Keratinocyte (primary cell): ENCODE results near the gene GNAL. TPM values are rescaled to one million over a fixed set of nuclear protein-coding genes. Genes with fewer than 3 reads are reported as not detected.

ENCODE experiments used
- DNase-seq: peaks from one replicate; pipeline ENCODE4 v3.0.0-alpha.2; 2011; ENCODE audit warnings: low read depth, missing footprints, low spot score
- FAIRE-seq: peaks from 2 replicates; lab custom pipeline; 2011; peaks lifted over from hg19 to GRCh38; lab: Jason Lieb, UNC
- H2AFZ ChIP-seq: 2 replicates; pipeline ENCODE4 v1.6.0; 2012; ENCODE audit warnings: low read length, control low read depth, inconsistent platforms; ENCODE audit not compliant: control insufficient read depth
- H3K27ac ChIP-seq: 2 replicates; pipeline ENCODE4 v1.5.1; 2011; ENCODE audit warnings: low read length; ENCODE audit not compliant: control insufficient read depth, insufficient read depth
- H3K27me3 ChIP-seq: 3 replicates; pipeline ENCODE4 v1.6.0; 2011; ENCODE audit warnings: low read length; ENCODE audit not compliant: control insufficient read depth, insufficient read depth; ENCODE audit errors: extremely low read depth
- H3K36me3 ChIP-seq, 2 experiments: 2 replicates in 1 of 2; 3 replicates in 1 of 2; pipeline ENCODE4 v1.5.1; 2011; ENCODE audit warnings: low read length in 2 of 2, mild to moderate bottlenecking in 1 of 2; ENCODE audit not compliant: control insufficient read depth in 2 of 2, insufficient read depth in 2 of 2; ENCODE audit errors: extremely low read depth in 1 of 2
- H3K4me1 ChIP-seq: 3 replicates; pipeline ENCODE4 v1.5.1; 2011; ENCODE audit warnings: low read length; ENCODE audit not compliant: control insufficient read depth, insufficient read depth; ENCODE audit errors: extremely low read depth
- H3K4me2 ChIP-seq: 3 replicates; pipeline ENCODE4 v1.6.0; 2011; ENCODE audit warnings: low read depth, low read length; ENCODE audit not compliant: control insufficient read depth, insufficient read depth; ENCODE audit errors: extremely low read depth
- H3K4me3 ChIP-seq, 3 experiments: fragments of 200-600 bp in 1 of 3; sonication (generic) in 1 of 3; 2 replicates in 2 of 3; 3 replicates in 1 of 3; pipeline ENCODE4 v1.5.1; 2011 to 2016; ENCODE audit warnings: low read length in 3 of 3, mild to moderate bottlenecking in 3 of 3, control low read depth in 2 of 3, inconsistent platforms in 1 of 3, low read depth in 1 of 3, mixed read lengths in 1 of 3, mixed run types in 1 of 3, moderate library complexity in 1 of 3; ENCODE audit not compliant: control insufficient read depth in 2 of 3, insufficient read depth in 2 of 3; ENCODE audit errors: extremely low read depth in 1 of 3
- H3K79me2 ChIP-seq: 2 replicates; pipeline ENCODE4 v1.6.0; 2012; ENCODE audit warnings: low read length; ENCODE audit not compliant: control insufficient read depth, insufficient read depth
- H3K9ac ChIP-seq: 3 replicates; pipeline ENCODE4 v1.6.0; 2011; ENCODE audit warnings: low read length; ENCODE audit not compliant: control insufficient read depth, insufficient read depth; ENCODE audit errors: extremely low read depth
- H3K9me1 ChIP-seq: 3 replicates; pipeline ENCODE4 v1.6.0; 2011; ENCODE audit warnings: low read length; ENCODE audit not compliant: control insufficient read depth, insufficient read depth; ENCODE audit errors: extremely low read depth
- H3K9me3 ChIP-seq: 2 replicates; pipeline ENCODE4 v1.5.1; 2012; ENCODE audit warnings: low read depth, low read length; ENCODE audit not compliant: control insufficient read depth
- H4K20me1 ChIP-seq: 3 replicates; pipeline ENCODE4 v1.6.0; 2011; ENCODE audit warnings: low read length; ENCODE audit not compliant: control insufficient read depth, insufficient read depth; ENCODE audit errors: extremely low read depth
- CTCF ChIP-seq, 3 experiments: IDR thresholded peaks in 1 of 3; conservative IDR thresholded peaks in 1 of 3; optimal IDR thresholded peaks in 1 of 3; 2 replicates in 2 of 3; 3 replicates in 1 of 3; pipeline versions ENCODE3 to v1.5.1; 2011; ENCODE audit warnings: low read length in 3 of 3, mild to moderate bottlenecking in 3 of 3, moderate library complexity in 2 of 3, control low read depth in 1 of 3, inconsistent platforms in 1 of 3; ENCODE audit not compliant: insufficient read depth in 2 of 3; ENCODE audit errors: extremely low read depth in 1 of 3
- EZH2 ChIP-seq: IDR thresholded peaks from one replicate; pipeline ENCODE4 v1.6.1; 2012; ENCODE audit warnings: inconsistent platforms, mild to moderate bottlenecking, low read length, moderate library complexity
- dilution Hi-C: fragments of 300-500 bp; cut with MboI; formaldehyde crosslinking; loops from one replicate; pipeline ENCODE4 v1.7.0; 2020; ENCODE audit warnings: low sequenced_read_pairs; ENCODE audit not compliant: extremely low pct_ligation_motif_present
- polyA plus RNA-seq, 5 experiments: library from polyadenylated mRNA; depleted of rRNA in 3 of 5; stranded (reverse) in 3 of 5; stranded (forward) in 1 of 5; unstranded in 1 of 5; fragments of >200 nt; gene quantifications; 1 replicate in 1 of 5; 2 replicates in 3 of 5; 3 replicates in 1 of 5; pipeline versions ENCODE4 v1.2.1 to v1.2.3, GENCODE V29; 2011 to 2012; ENCODE audit warnings: missing spikeins in 2 of 5, low read depth in 1 of 5, low replicate concordance in 1 of 5

GNAL gene
- polyA plus RNA-seq, 1 donor (not counting 4 experiments of a cell fraction or from before 2014, with no cell fraction given) = 30.0 TPM

GRCh38 chr18:11880586-11881304, 191.7 kb downstream of the GNAL start:
- dilution Hi-C loops = no loop called here
- no peaks in the 10 kb centered on the region for H3K4me1 ChIP-seq
- no peak overlapping the region for H3K4me3 ChIP-seq
- DNase-seq (no peak), FAIRE-seq (no peak)
- H3K9ac ChIP-seq = no peak overlapping the region
- H4K20me1 ChIP-seq = no peaks in the 10 kb centered on the region
- H3K4me2 ChIP-seq = no peak overlapping the region
- H2AFZ ChIP-seq = no peak overlapping the region
- no peaks in the 10 kb centered on the region for H3K79me2 ChIP-seq
- no peaks in the 10 kb centered on the region for H3K9me1 ChIP-seq
- H3K27me3 ChIP-seq = no peaks in the 10 kb centered on the region
- peaks cover 0 to 5% of the 10 kb centered on the region in 2 experiments for H3K36me3 ChIP-seq
- TF ChIP-seq CTCF (optimal IDR thresholded peaks at IDR 0.05 in 1 of 3, IDR thresholded peaks at IDR 0.05 in 1 of 3, conservative IDR thresholded peaks at IDR 0.05 in 1 of 3; ENCODE audit: extremely low read depth in 1 of 3, insufficient read depth in 2 of 3, low read length in 3 of 3) = no peak
- no peak for TF ChIP-seq EZH2
- H3K9me3 ChIP-seq = no peaks in the 10 kb centered on the region
- no peak overlapping the region for H3K27ac ChIP-seq

- Histone ChIP-seq H2AFZ (no peak overlapping the region), H3K4me1 (peaks cover 3% of the 10 kb centered on the region), H3K27me3 (no peaks in the 10 kb centered on the region), H3K4me2 (no peak overlapping the region), H3K27ac (no peak overlapping the region), H3K79me2 (no peaks in the 10 kb centered on the region), H3K9me1 (no peaks in the 10 kb centered on the region), H3K4me3 (no peak overlapping the region), H3K9me3 (no peaks in the 10 kb centered on the region), H3K36me3 (peaks cover 10% of the 10 kb centered on the region in 2 experiments), H3K9ac (no peak overlapping the region), H4K20me1 (no peaks in the 10 kb centered on the region)
- FAIRE-seq (no peak), DNase-seq (no peak)
- dilution Hi-C loops = no loop called here
- TF ChIP-seq CTCF (optimal IDR thresholded peaks at IDR 0.05 in 1 of 3, IDR thresholded peaks at IDR 0.05 in 1 of 3, conservative IDR thresholded peaks at IDR 0.05 in 1 of 3; ENCODE audit: extremely low read depth in 1 of 3, insufficient read depth in 2 of 3, low read length in 3 of 3) (no peak), EZH2 (no peak)
These were observed 193.6 kb downstream of the GNAL start for GRCh38 chr18:11882636-11883035.
